GM18907 (cell line): ENCODE data around the gene SULT2A1.
"Not testable (repeated sequence)": the region's sequence is repeated elsewhere in the genome, so short reads cannot be mapped to it uniquely, and the experiment has no call there.

ENCODE experiments used
- ATAC-seq: cut with Tn5 transposase; IDR thresholded peaks from one replicate; pipeline ENCODE4 v1.9.1; 2021; ENCODE audit warnings: mild to moderate bottlenecking, moderate library complexity; ENCODE audit not compliant: unreplicated experiment

The SULT2A1 gene, protein sequence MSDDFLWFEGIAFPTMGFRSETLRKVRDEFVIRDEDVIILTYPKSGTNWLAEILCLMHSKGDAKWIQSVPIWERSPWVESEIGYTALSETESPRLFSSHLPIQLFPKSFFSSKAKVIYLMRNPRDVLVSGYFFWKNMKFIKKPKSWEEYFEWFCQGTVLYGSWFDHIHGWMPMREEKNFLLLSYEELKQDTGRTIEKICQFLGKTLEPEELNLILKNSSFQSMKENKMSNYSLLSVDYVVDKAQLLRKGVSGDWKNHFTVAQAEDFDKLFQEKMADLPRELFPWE

GRCh38 chr19:47886010-47886559 lies at the start of gene SULT2A1:
Gene SULT2A1 (minus strand): TSS chr19:47886315. CDS start chr19:47886257, 58 bp downstream.
- ATAC-seq = no peak

GRCh38 chr19:47928581-47928980 lies 42.5 kb upstream of the SULT2A1 start:
- not testable (repeated sequence) for ATAC-seq

DNA sequence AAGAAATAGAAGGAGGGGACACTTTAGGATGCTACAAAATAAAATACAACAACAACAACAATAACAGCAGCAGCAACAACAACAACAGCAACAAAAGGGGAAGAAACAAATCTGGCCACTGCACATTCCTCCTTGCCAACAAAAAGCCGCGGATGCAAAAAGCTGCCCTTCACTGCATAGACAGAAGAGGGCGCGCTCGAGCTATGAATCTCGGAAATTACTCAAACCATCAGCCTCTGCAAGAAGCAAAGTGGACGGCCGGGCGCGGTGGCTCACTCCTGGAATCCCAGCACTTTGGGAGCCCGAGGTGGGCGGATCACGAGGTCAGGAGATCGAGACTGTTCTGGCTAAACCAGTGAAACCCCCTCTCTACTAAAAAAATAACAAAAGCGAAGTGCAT lies 34.0 kb upstream of the SULT2A1 start:
- ATAC-seq = not testable (repeated sequence)

DNA sequence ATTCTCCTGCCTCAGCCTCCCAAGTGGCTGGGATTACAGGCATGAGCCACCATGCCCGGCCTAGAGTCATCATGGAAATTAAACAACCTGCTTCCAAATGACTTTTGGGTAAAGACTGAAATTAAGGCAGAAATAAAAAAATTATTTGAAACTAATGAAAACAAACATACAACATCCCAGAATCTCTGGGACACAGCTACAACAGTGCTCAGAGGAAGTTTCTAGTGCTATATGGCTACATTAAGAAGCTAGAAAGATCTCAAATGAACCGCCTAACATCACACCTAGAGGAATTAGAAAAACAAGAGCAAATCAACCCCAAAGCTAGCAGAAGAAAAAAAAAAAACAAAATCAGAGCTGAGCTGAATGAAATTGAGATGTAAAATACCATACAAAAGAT lies 24.1 kb upstream of the SULT2A1 start:
- not testable (repeated sequence) for ATAC-seq

GRCh38 chr19:47909350-47909749 lies 23.2 kb upstream of the SULT2A1 start:
- not testable (repeated sequence) for ATAC-seq

DNA sequence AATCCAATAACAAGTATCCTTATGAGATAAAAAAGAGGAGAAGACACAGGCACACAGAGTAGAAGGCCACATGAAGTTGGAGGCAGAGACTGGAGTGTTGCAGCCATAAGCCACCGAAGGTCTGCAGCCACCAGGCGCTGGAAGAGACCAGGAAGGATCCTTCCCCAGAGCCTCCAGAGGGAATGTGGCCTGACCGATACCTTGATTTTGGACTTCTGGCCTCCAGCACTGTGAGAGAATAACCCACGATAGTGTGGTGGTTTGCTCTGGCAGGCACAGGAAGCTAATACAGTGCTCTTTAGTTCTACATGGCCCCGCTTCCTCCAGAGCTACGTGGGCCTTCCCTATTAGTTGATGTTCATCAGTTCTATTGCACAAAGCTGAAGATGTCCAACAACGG lies 15.3 kb upstream of the SULT2A1 start:
- no peak for ATAC-seq

DNA sequence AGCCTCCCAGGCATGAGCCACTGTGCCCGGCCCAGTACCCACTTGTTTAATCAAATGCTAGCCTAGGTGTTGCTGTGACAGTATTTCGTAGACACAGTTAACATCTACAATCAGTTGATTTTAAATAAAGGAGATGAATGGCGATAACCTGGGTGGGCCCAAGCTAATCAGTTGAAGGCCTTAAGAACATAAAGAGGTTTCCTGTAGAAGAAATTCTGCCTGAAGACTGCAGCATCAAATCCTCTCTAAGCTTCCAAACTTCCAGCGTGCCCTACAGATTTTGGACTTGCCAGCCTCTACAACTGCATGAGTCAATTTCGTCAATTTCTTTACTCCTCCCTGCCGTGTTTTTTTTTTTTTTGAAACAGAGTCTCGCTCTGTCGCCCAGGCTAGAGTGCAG lies 13.2 kb upstream of the SULT2A1 start:
- ATAC-seq = no peak

DNA sequence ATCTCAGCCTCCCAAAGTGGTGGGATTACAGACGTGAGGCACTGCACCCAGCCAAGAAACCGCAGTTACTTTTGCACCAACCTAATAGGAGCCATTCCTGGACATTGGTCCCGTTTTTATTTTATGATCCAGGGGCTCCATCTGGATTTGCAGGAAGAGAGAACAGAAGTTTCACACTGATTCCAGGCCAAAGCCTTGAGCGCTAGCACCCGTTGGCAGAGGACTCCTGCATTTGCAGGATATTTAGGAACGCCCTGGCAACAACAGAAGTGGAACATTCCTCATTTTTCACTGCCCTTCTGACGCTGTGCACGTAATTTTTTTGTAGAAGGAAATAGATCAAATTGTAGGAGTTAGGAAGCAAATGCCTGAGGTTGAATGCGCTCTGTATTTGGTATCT lies 11.7 kb upstream of the SULT2A1 start:
- ATAC-seq = no peak

GRCh38 chr19:47896773-47897172 lies 10.7 kb upstream of the SULT2A1 start:
- no peak for ATAC-seq

GRCh38 chr19:47896019-47896418 lies 9.9 kb upstream of the SULT2A1 start:
- ATAC-seq = no peak

- ATAC-seq = no peak
These were observed 9.2 kb upstream of the SULT2A1 start for GRCh38 chr19:47895165-47895782.

DNA sequence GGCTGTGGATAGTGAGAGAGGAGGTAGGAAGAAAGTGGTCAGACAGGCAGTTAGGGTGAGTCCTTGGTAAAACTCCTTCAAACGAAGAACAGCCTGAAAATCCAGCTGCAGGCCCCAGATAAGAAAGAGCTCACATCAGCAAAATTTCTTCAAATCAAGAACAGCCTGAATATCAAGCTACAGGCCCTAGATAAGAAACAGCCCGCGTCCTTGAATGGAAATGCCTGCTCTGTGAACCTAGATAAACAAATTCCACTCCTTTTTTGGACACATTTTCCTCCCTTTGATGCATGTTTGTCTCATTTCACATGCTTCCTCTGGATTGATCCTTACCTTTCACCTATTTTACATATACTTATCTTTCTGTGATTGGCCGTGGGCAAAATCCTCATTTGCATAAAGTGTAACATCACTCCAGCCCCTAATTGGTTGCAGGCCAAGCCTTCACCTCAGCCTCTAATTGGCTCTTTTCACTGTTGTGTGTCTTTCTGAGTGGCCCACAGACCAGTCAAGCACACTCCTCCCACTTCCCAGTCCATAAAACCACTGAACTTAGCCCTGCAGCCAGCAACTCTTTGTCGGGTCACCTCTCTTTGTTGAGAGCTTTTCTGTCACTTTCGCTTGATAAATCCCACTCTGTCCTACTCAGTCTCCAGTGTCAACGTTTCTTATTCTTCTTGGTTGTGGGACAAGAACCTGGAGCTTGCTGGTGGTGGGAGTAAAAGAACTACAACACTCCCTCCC lies 6.0 kb upstream of the SULT2A1 start:
- no peak for ATAC-seq

DNA sequence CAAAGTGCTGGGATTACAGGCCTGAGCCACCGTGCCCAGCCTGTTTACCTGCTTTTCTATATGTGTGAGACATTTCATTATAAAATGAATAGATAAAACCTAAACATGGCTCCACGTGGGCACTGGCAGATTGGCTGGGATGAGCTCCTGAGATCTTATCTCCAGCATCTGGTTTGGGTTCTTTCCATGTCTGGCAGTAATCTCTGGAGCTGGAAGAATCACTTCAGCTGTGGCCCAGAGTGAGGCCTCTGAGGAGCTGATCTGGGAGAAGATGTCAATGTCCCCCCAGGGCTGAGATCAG lies 5.5 kb upstream of the SULT2A1 start:
- no peak for ATAC-seq

- no peak for ATAC-seq
These were observed 4.9 kb upstream of the SULT2A1 start for GRCh38 chr19:47890865-47891621.

DNA sequence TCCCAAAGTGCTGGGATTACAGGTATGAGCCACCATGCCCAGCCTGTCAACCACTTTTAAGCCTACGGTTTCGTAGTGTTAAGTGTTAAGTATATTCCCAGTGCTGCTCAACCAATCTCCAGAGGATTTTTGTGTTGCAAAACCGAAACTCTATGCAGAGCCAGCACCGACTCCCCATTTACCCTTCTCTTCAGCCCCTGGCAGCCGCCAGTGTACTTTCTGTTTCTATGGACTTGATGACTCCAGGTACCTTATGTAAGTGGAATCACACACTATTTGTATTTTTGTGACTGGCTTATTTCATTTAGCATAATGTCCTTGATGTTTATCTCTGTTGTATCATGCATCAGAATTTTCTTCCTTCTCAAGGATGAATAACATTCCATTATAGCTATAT lies 1.1 kb downstream of the SULT2A1 start:
- ATAC-seq = no peak

DNA sequence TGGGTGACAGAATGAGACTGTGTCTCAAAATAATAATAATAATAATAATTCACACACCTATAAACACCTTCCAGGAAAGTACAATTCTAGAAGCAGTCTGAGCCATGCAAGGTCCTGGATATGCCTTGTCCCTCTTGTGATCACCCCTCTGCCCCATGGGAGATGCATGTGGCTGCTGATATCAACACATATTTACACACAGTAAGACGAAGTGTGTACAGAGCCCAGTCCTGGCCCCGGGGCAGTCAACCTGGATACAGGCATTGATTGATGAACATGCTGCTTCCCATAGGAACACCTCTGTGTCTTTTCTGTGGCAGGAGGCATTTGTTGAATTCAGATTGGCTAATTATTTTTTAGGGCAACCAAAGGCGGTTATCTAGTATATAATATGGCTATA lies 3.2 kb downstream of the SULT2A1 start:
- ATAC-seq = no peak

DNA sequence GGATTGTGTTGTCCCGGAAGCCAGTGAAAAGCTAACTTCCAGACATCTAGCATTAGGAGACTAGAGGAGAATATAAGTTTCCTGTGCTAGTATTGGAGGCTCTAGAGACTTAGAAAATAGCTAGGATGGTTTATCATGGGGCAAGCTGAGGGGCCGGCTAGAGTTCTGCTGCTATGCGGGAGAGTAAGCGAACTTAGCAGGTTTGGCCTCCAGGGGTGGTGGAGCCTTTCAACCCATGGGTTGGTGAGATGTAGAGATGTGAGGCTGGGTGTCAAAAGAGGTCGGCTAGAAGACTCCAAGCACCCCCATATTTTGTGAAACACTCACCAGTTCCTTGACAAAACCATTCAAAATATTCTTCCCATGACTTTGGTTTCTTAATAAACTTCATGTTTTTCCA lies 4.4 kb downstream of the SULT2A1 start:
- ATAC-seq = no peak

DNA sequence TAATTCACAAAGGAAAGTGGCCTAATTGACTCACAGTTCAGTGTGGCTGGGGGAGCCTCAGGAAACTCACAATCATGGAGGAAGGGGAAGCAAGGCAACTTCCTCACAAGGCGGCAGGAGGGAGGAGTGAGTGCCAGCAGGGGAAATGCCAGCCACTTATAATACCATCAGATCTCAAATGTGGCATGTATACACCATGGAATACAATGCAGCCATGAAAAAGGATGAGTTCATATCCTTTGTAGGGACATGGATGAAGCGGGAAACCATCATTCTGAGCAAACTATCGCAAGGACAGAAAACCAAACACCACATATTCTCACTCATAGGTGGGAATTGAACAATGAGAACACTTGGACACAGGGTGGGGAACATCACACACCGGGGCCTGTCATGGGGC lies 6.7 kb downstream of the SULT2A1 start:
- not testable (repeated sequence) for ATAC-seq

- no peak for ATAC-seq
These were observed 7.2 kb downstream of the SULT2A1 start for GRCh38 chr19:47878906-47879305.

DNA sequence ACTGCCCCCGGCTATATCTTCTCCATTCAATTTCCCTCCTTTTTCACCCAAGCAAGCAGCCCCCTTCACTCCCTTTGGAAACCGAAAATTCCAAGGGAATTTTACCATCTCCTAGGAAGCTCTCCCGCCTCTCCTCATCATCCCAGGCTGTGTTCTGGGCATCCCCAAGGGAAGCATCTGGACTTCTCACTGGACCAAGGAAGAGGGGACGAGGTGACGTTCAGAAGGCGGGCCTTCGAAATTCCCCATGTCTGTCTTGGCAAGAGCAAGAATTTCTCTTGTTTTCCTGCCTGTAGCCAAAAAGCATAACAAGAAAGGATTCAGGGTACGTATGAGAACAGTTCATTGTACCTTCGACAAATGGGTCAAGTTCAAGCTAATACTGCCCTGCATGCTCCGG lies 20.9 kb downstream of the SULT2A1 start:
- no peak for ATAC-seq

- ATAC-seq = no peak
These were observed 22.6 kb downstream of the SULT2A1 start for GRCh38 chr19:47863514-47863936.
